ENCODE results near the gene FAM124A.

The FAM124A gene

GRCh38 chr13:51193387-51193786, 28.8 kb upstream of the FAM124A start:
- H3K27me3 ChIP-seq (replicated peaks), result no peaks in the 10 kb centered on the region
- DNase-seq, result no peak
- H3K4me3 ChIP-seq (ENCODE audit: low read depth, low read length), result no peak overlapping the region
- no peak overlapping the region for H3K27ac ChIP-seq
- no peaks in the 10 kb centered on the region for H3K36me3 ChIP-seq (replicated peaks)
- no peak for TF ChIP-seq CTCF (IDR thresholded peaks at IDR 0.05; ENCODE audit: low read depth, low read length, missing control alignments)
- in situ Hi-C loops (cut with HindIII; ENCODE audit: low pct_ligation_motif_present, low sequenced_read_pairs), result no loop called here

GRCh38 chr13:51194942-51195341, 27.3 kb upstream of the FAM124A start:
- TF ChIP-seq CTCF (IDR thresholded peaks at IDR 0.05; ENCODE audit: low read depth, low read length, missing control alignments), result no peak
- no peak overlapping the region for H3K4me3 ChIP-seq (ENCODE audit: low read depth, low read length)
- H3K36me3 ChIP-seq (replicated peaks), result no peaks in the 10 kb centered on the region
- H3K27me3 ChIP-seq (replicated peaks), result no peaks in the 10 kb centered on the region
- no peak for DNase-seq
- in situ Hi-C loops (cut with HindIII; ENCODE audit: low pct_ligation_motif_present, low sequenced_read_pairs), result no loop called here
- no peak overlapping the region for H3K27ac ChIP-seq

GRCh38 chr13:51201886-51202285, 20.3 kb upstream of the FAM124A start:
- in situ Hi-C loops (cut with HindIII; ENCODE audit: low pct_ligation_motif_present, low sequenced_read_pairs), result no loop called here
- no peak for TF ChIP-seq CTCF (IDR thresholded peaks at IDR 0.05; ENCODE audit: low read depth, low read length, missing control alignments)
- Histone ChIP-seq H3K27me3 (replicated peaks) (no peaks in the 10 kb centered on the region), H3K36me3 (replicated peaks) (no peaks in the 10 kb centered on the region), H3K4me3 (ENCODE audit: low read depth, low read length) (no peak overlapping the region), H3K27ac (no peak overlapping the region)
- DNase-seq, result no peak

- Histone ChIP-seq H3K36me3 (replicated peaks) (no peaks in the 10 kb centered on the region), H3K4me3 (ENCODE audit: low read depth, low read length) (no peak overlapping the region), H3K27me3 (replicated peaks) (no peaks in the 10 kb centered on the region), H3K27ac (no peak overlapping the region)
- no peak for DNase-seq
- TF ChIP-seq CTCF (IDR thresholded peaks at IDR 0.05; ENCODE audit: low read depth, low read length, missing control alignments), result no peak
- in situ Hi-C loops (cut with HindIII; ENCODE audit: low pct_ligation_motif_present, low sequenced_read_pairs), result no loop called here
Observed at GRCh38 chr13:51202477-51203046, 19.6 kb upstream of the FAM124A start.

GRCh38 chr13:51206584-51206983, 15.6 kb upstream of the FAM124A start:
- Histone ChIP-seq H3K4me3 (ENCODE audit: low read depth, low read length) (no peak overlapping the region), H3K27me3 (replicated peaks) (peaks cover 6% of the 10 kb centered on the region), H3K36me3 (replicated peaks) (no peaks in the 10 kb centered on the region), H3K27ac (no peak overlapping the region)
- in situ Hi-C loops (cut with HindIII; ENCODE audit: low pct_ligation_motif_present, low sequenced_read_pairs), result no loop called here
- TF ChIP-seq CTCF (IDR thresholded peaks at IDR 0.05; ENCODE audit: low read depth, low read length, missing control alignments), result no peak
- DNase-seq, result no peak

GRCh38 chr13:51207881-51208280, 14.3 kb upstream of the FAM124A start:
- no peak overlapping the region for H3K27ac ChIP-seq
- in situ Hi-C loops (cut with HindIII; ENCODE audit: low pct_ligation_motif_present, low sequenced_read_pairs), result no loop called here
- peaks cover 6% of the 10 kb centered on the region for H3K27me3 ChIP-seq (replicated peaks)
- H3K36me3 ChIP-seq (replicated peaks), result no peaks in the 10 kb centered on the region
- H3K4me3 ChIP-seq (ENCODE audit: low read depth, low read length), result no peak overlapping the region
- no peak for TF ChIP-seq CTCF (IDR thresholded peaks at IDR 0.05; ENCODE audit: low read depth, low read length, missing control alignments)
- no peak for DNase-seq

All from brain microvascular endothelial cell (primary cell).